Smooth muscle cell (in vitro differentiated cells): Measurements from ENCODE around the gene TCAP. TPM values are rescaled to one million over a fixed set of nuclear protein-coding genes. Genes with fewer than 3 reads are reported as not detected.

Source experiments
- DNase-seq: peaks from one replicate; lab custom pipeline; 2025; ENCODE audit not compliant: unreplicated experiment; lab: John Stamatoyannopoulos, UW
- H2AFZ ChIP-seq: fragments of 200-600 bp; sonication (generic); 2 replicates; pipeline ENCODE4 v1.6.0; 2016; ENCODE audit warnings: antibody characterized with exemption, low read depth, mild to moderate bottlenecking
- H3F3A ChIP-seq: fragments of 200-600 bp; sonication (generic); 2 replicates; pipeline ENCODE4 v1.6.0; 2017; ENCODE audit warnings: antibody characterized with exemption, low read depth
- H3K27ac ChIP-seq: fragments of 200-600 bp; sonication (generic); 2 replicates; pipeline ENCODE4 v1.5.1; 2016; ENCODE audit warnings: low read depth, mild to moderate bottlenecking
- H3K27me3 ChIP-seq: fragments of 200-600 bp; sonication (generic); 2 replicates; pipeline ENCODE4 v1.6.1; 2016; ENCODE audit warnings: low read depth, mild to moderate bottlenecking
- H3K36me3 ChIP-seq: fragments of 200-600 bp; sonication (generic); 2 replicates; pipeline ENCODE4 v1.5.1; 2016; ENCODE audit warnings: low read depth
- H3K4me1 ChIP-seq: fragments of 200-600 bp; sonication (generic); 2 replicates; pipeline ENCODE4 v1.5.1; 2016; ENCODE audit warnings: low read depth
- H3K4me2 ChIP-seq: fragments of 200-600 bp; sonication (generic); 2 replicates; pipeline ENCODE4 v1.6.0; 2016; ENCODE audit warnings: mild to moderate bottlenecking
- H3K4me3 ChIP-seq: fragments of 200-600 bp; sonication (generic); 2 replicates; pipeline ENCODE4 v1.5.1; 2016; ENCODE audit warnings: mild to moderate bottlenecking
- H3K79me2 ChIP-seq: fragments of 200-600 bp; sonication (generic); 2 replicates; pipeline ENCODE4 v1.6.0; 2016; ENCODE audit warnings: low read depth, mild to moderate bottlenecking
- H3K9ac ChIP-seq: fragments of 200-600 bp; sonication (generic); 2 replicates; pipeline ENCODE4 v1.6.0; 2016; ENCODE audit warnings: low read depth
- H3K9me3 ChIP-seq: fragments of 200-600 bp; sonication (generic); replicated peaks from 2 replicates; pipeline ENCODE4 v1.5.1; 2016; ENCODE audit warnings: low read depth
- H4K20me1 ChIP-seq: fragments of 200-600 bp; sonication (generic); 2 replicates; pipeline ENCODE4 v1.6.0; 2016; ENCODE audit warnings: low read depth
- WGBS: methylation state at CpG from one replicate; pipeline ENCODE4 v1.1.7; 2016; ENCODE audit warnings: low lambda C conversion rate; 5-methylcytosine and 5-hydroxymethylcytosine counted together
- polyA plus RNA-seq: library from polyadenylated mRNA; unstranded; fragments of >200 nt; fragmentation: Nextera tagmentation; extraction: Ambion mirVana; gene quantifications from 2 replicates; pipeline ENCODE4 v1.2.1, GENCODE V29; 2016
- total RNA-seq: library from RNA; depleted of rRNA; stranded (reverse); fragments of >200 nt; gene quantifications from 2 replicates; pipeline ENCODE4 v1.2.3, GENCODE V29; 2014
- TF ChIP-seq, protein P1 (sequence below): fragments of 200-600 bp; sonication (generic); IDR thresholded peaks from 2 replicates; pipeline ENCODE4 v1.5.1; 2017; ENCODE audit warnings: borderline replicate concordance, mild to moderate bottlenecking, antibody characterized with exemption; ENCODE audit not compliant: insufficient read depth, poor library complexity, severe bottlenecking

TCAP gene
- total and polyA plus RNA-seq, 2 experiments from 2014 or later, result 0.41 TPM; not detected in 1

DNA sequence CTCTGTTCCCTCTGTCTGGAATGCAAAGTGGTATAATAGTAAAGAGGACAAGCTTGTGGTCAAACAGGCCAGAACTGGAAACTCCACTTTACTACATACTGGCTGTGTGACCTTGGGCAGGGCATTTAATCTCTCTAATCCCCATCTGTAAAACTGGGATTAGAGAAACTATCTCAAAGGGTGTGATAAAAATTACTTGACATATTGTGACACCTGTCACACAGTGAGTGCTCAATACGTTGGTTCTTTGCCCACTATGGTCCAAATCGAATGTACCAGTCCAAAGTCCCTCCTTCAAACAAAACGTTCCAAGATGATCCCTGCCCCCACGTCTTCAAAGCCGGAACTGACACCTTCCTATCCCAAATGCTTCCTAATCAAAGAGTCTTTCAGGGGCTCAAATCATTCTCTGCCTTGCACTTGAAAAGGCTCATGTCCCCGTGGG, 22.0 kb downstream of the TCAP start:
- no peak overlapping the region for H3K27ac ChIP-seq
- H3K4me1 ChIP-seq, result peaks cover 4% of the 10 kb centered on the region
- no peaks in the 10 kb centered on the region for H3K36me3 ChIP-seq
- WGBS, result 62% methylated on average over 6 of the region's 6 CpGs
- no peak for DNase-seq
- no peaks in the 10 kb centered on the region for H3K9me3 ChIP-seq
- no peaks in the 10 kb centered on the region for H3K27me3 ChIP-seq
- peak overlapping the region; percentile 73 for H3K4me3 ChIP-seq
- no peak overlapping the region for H3K9ac ChIP-seq
- H3F3A ChIP-seq, result peaks cover 4% of the 10 kb centered on the region
- H4K20me1 ChIP-seq, result no peaks in the 10 kb centered on the region
- TF ChIP-seq, protein P1, sequence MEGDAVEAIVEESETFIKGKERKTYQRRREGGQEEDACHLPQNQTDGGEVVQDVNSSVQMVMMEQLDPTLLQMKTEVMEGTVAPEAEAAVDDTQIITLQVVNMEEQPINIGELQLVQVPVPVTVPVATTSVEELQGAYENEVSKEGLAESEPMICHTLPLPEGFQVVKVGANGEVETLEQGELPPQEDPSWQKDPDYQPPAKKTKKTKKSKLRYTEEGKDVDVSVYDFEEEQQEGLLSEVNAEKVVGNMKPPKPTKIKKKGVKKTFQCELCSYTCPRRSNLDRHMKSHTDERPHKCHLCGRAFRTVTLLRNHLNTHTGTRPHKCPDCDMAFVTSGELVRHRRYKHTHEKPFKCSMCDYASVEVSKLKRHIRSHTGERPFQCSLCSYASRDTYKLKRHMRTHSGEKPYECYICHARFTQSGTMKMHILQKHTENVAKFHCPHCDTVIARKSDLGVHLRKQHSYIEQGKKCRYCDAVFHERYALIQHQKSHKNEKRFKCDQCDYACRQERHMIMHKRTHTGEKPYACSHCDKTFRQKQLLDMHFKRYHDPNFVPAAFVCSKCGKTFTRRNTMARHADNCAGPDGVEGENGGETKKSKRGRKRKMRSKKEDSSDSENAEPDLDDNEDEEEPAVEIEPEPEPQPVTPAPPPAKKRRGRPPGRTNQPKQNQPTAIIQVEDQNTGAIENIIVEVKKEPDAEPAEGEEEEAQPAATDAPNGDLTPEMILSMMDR, result no peak
- no peaks in the 10 kb centered on the region for H3K79me2 ChIP-seq
- peak overlapping the region; percentile 97 for H3K4me2 ChIP-seq
- peak overlapping the region; percentile 98 for H2AFZ ChIP-seq

DNA sequence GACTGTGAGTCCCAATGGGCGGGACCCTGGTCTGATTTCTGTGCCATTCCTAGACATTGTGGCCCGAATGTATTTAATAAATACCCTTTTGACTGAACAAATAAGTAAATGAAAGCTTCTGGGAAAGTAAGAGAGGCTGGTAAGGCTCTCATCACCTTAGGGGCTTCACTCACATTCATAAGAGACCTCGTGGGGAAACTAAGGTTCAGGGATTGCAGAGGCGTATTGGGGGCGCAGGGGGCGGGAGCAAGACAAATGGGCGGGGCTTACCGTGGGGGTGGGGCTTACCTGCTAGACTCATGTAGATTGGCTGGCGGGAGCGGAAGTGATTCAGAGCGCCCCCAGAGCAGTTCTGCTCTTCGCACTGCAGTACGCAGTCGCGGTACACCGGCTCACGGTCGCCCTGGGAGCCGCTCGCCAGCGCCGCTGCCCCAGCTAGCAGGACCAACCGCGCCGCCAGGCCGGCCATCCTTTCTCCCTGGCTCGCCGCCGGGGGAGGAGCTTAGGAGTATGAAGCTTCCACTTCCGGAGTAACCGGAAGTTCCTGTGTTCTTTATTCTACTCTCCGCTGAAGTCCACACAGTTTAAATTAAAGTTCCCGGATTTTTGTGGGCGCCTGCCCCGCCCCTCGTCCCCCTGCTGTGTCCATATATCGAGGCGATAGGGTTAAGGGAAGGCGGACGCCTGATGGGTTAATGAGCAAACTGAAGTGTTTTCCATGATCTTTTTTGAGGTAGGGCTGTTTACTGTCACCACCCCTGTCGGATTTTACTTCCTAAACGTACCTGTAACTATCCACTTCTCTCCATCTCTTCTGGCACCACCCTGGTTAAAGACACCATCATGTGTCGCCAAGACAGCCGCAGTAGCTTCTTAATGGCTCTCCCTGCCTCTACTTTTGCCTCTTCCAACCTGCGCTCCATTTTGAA, 22.7 kb downstream of the TCAP start, which contains the start of gene PGAP3:
PGAP3 (minus strand) TSS at position 512 of the 929 bp plus-strand sequence; CDS start at position 469, 43 bp downstream.
- DNase-seq, result peak; percentile 55
- TF ChIP-seq, protein P1, result no peak
- H3K4me3 ChIP-seq, result peak within 1 kb of the TSS; percentile 73
- H3K36me3 ChIP-seq, result no peaks in the 10 kb centered on the region
- H4K20me1 ChIP-seq, result no peaks in the 10 kb centered on the region
- no peaks in the 10 kb centered on the region for H3K79me2 ChIP-seq
- H3K27ac ChIP-seq, result peak within 1 kb of the TSS; percentile 73
- no peaks in the 10 kb centered on the region for H3K27me3 ChIP-seq
- H2AFZ ChIP-seq, result peak within 1 kb of the TSS; percentile 98
- H3F3A ChIP-seq, result peaks cover 4% of the 10 kb centered on the region
- H3K4me2 ChIP-seq, result peak within 1 kb of the TSS; percentile 97
- peak within 1 kb of the TSS; percentile 76 for H3K9ac ChIP-seq
- peaks cover 4% of the 10 kb centered on the region for H3K4me1 ChIP-seq
- no peaks in the 10 kb centered on the region for H3K9me3 ChIP-seq
- WGBS, result 7% methylated on average over 41 of the region's 45 CpGs

DNA sequence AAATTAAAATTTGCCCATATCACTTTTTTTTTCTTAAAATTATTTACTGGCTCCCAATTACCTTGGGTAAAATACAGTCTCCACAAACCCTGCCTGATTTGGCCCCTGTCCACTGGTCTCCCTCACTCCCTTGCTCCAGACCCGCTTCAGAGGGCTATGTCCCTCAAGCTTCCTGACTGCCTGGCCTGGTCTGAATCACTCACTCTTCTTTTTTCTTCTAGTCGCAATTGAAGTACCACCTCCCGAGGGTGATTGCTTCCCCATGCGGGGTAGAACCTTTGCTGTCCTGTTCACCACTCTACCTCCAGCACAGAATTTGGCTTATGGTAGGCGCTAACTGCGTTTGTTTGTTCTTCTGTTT, 23.3 kb downstream of the TCAP start:
- H3K4me2 ChIP-seq, result peak overlapping the region; percentile 97
- DNase-seq, result no peak
- peak overlapping the region; percentile 73 for H3K27ac ChIP-seq
- TF ChIP-seq, protein P1, result no peak
- H3K4me1 ChIP-seq, result peaks cover 4% of the 10 kb centered on the region
- peak overlapping the region; percentile 76 for H3K9ac ChIP-seq
- H3K4me3 ChIP-seq, result peak overlapping the region; percentile 73
- 16% methylated on average over 6 of the region's 6 CpGs for WGBS
- no peaks in the 10 kb centered on the region for H3K9me3 ChIP-seq
- H3F3A ChIP-seq, result peaks cover 4% of the 10 kb centered on the region
- H3K79me2 ChIP-seq, result no peaks in the 10 kb centered on the region
- no peaks in the 10 kb centered on the region for H3K36me3 ChIP-seq
- H2AFZ ChIP-seq, result peak overlapping the region; percentile 98
- no peaks in the 10 kb centered on the region for H4K20me1 ChIP-seq
- no peaks in the 10 kb centered on the region for H3K27me3 ChIP-seq
